Non-pigmented ciliary epithelial cell (primary cell): ENCODE measurements around the gene METTL16.
"Not testable (repeated sequence)": the region's sequence is repeated elsewhere in the genome, so short reads cannot be mapped to it uniquely, and the experiment has no call there.

Experiments
- DNase-seq: peaks from one replicate; pipeline ENCODE4 v3.0.0-alpha.2; 2010; ENCODE audit warnings: low read depth

The METTL16 gene, protein sequence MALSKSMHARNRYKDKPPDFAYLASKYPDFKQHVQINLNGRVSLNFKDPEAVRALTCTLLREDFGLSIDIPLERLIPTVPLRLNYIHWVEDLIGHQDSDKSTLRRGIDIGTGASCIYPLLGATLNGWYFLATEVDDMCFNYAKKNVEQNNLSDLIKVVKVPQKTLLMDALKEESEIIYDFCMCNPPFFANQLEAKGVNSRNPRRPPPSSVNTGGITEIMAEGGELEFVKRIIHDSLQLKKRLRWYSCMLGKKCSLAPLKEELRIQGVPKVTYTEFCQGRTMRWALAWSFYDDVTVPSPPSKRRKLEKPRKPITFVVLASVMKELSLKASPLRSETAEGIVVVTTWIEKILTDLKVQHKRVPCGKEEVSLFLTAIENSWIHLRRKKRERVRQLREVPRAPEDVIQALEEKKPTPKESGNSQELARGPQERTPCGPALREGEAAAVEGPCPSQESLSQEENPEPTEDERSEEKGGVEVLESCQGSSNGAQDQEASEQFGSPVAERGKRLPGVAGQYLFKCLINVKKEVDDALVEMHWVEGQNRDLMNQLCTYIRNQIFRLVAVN

DNA sequence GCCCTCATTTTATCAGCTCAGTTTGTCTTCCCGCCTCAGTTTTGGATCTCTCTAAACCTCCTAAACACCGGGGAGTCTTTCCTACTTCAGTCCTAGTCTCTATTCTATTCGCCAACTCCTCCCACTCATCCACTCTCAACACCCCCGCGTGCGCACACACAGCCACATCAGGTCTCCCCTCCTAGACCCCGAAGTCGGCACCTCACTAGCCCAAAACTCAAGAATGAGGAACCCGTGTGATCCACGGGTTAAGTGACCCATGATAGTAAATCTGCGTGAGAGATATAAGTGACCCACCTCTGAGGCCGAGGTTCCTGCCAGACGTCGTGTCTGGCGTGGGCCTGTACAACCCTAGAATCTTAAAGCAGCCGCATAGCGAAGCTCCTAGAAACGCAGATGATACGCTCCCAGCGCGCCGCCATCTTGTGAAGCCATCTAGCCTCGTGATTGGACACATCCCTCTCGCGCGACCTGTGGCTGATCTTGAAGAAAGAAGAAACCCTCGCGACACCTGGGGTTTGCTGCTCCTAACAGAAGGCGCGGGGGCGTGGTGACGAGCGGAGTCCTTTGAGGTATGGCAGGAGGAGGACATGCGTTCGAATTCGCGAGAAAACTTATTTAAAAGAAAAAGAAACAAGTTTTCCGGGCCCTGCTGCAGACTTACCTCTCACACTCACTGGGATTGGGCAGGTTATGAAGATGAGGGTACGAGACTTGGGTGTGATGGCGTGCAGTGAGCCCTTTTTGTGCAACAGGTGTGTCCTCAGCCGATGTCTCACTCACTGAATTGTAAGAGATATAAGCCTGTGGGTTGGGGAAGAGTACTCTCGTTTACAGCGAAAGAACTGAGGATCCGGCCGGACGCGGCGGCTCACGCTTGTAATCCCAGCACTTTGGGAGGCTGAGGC is at the start of gene METTL16:
Gene METTL16, minus strand, starts transcription at position 427 of the 908 bp plus-strand sequence. CDS start 9,557 bp downstream, outside the sequence.
- DNase-seq = peak; percentile 97

- no peak for DNase-seq
Observed at GRCh38 chr17:2560658-2561057, 49.0 kb upstream of the METTL16 start.

DNA sequence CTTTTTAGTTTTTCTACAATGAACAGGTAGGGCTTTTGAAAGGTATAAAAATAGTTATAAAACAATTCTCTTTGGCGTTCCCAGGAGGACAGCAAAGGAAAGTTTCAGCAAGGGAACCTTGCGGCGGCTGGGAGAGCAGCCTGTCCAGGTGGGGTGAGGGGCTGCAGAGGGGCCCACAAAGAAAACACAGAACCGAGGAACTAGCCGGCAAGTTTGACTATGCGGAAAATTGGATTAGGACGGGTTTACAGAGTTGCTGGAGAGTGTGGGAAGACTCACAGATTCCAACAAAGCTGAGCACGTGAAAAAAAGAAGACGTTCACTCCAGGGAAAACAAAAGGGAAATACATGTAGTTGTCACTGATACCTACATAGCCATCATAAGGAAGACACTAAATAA is 40.2 kb upstream of the METTL16 start:
- no peak for DNase-seq

GRCh38 chr17:2551493-2551892 is 39.8 kb upstream of the METTL16 start:
- no peak for DNase-seq

DNA sequence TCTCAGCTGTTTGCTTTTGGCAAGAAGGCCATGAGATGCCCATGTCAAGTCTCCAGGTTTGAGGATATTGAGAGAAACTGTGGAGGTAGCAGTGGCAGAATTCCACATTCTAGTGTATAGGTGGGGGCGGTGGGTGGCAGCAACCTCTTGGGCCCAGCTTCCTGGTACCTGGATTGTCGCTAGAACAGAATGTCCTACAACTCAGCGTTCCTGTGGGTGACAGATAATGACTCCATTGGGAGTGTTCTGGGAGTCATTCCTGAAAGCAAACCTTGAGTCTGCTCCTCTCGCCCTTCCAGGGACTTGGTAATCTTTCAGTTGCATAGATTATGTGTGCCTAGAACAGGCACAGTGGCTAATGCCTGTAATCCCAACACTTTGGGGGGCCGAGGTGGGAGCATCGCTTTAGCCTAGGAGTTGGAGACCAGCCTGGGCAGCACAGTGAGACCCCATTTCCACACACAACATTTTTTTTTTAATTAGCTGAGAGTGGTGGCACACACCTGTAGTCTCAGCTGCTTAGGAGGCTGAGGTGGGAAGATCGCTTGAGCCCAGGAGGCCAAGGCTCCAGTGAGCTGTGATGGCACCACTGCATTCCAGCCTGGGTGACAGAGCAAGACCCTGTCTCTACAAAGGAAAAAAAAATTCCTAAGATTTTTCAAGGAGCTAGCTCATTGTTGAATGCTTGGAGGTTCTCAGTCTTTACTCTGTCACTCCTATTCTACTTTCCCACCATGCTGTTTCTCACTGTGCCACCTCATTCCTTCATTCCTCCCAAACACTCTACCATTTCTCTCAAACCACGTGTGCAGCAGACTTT is 37.9 kb upstream of the METTL16 start:
- no peak for DNase-seq

GRCh38 chr17:2548026-2548425 is 36.3 kb upstream of the METTL16 start:
- DNase-seq = not testable (repeated sequence)

DNA sequence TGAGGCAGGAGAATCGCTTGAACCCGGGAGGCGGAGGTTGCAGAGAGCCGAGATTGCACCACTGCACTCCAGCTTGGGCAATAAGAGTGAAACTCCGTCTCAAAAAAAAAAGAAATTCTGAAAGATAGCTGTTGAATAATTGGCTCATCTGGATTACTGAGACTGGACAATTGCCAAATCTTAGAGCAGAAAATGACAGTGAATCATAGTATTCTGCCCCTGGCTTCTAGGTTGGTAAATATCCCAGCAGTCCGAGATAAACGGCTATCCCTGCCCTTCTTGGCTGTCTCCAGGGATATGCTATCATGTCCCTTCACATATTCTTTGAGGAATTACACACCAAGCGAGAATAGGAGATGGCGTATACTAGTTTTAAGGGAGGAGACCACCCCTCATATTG is 35.5 kb upstream of the METTL16 start:
- DNase-seq = no peak

DNA sequence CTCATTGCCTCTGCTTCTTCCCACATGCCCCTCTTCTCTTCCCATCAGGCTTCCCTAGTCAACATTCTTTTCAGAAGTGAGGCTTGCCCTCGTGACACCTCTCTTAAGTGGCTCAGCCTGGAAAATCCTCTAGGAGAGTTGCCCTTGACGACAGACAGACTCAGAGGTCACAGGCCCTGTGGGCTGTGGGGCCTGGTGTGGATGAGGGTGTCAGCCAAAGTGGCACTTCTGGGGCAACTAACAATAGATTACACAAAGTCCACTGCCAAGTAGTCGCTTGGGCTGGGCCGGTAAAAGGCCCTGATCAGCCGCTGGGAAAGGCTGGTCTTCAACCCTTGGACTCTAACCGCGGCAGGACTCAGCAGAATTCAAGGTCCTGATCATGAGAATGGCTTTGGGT is 33.7 kb upstream of the METTL16 start:
- DNase-seq = no peak

DNA sequence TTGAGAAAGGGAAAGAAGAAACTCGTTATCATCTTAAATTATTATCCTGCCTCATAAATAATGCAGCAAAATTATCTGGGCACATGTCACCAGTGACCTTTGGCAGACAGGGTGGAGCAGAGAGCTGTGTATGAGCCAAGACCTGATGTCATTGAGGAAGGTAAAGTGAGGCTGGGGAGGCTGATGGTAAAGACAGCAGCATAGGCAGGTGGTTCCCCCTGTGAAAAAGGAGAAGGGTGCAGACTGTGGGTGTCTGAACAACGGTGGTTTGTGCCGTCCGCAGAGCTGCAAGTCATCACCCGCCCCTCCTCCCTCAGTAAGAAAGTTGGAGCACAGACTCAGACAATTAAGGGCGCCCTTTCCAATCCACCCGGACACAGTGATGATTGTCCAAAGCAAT is 30.8 kb upstream of the METTL16 start:
- DNase-seq = no peak

- DNase-seq = no peak
Observed at GRCh38 chr17:2542056-2542455, 30.4 kb upstream of the METTL16 start.

DNA sequence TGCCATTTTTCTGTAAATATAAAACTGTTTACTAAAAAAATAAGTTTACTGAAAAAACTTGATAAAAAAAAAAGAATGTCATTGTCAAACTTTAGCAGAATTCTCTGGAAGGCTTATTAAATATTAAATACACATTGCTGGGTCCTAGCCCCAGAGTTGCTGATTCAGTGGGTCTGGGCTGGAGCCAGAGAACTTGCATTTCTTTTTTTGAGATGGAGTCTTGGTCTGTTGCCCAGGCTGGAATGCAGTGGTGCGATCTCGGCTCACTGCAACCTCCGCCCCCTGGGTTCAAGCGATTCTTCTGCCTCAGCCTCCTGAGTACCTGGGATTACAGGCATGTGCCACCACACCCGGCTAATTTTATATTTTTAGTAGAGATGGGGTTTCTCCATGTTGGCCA is 25.9 kb upstream of the METTL16 start:
- not testable (repeated sequence) for DNase-seq

DNA sequence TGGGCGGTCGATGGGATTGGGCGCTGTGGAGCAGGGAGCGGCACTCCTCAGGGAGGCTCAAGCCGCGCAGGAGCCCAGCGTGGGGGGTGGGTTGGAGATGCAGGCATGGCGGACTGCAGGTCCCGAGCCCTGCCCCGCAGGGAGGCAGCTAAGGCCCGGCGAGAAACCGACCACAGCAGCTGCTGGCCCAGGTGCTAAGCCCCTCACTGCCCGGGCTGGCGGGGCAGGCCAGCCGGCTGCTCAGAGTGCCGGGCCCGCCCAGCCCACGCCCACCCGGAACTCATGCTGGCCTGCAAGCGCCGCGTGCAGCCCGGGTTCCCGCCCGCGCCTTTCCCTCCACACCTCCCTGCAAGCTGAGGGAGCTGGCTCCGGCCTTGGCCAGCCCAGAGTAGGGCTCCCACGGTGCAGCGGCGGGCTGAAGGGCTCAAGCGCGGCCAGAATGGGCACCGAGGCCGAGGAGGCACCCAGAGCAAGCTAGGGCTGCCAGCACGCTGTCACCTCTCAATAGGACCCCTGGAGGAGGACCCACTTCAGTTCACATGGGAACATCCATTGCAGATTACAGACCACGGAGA is 20.5 kb upstream of the METTL16 start:
- DNase-seq = no peak

DNA sequence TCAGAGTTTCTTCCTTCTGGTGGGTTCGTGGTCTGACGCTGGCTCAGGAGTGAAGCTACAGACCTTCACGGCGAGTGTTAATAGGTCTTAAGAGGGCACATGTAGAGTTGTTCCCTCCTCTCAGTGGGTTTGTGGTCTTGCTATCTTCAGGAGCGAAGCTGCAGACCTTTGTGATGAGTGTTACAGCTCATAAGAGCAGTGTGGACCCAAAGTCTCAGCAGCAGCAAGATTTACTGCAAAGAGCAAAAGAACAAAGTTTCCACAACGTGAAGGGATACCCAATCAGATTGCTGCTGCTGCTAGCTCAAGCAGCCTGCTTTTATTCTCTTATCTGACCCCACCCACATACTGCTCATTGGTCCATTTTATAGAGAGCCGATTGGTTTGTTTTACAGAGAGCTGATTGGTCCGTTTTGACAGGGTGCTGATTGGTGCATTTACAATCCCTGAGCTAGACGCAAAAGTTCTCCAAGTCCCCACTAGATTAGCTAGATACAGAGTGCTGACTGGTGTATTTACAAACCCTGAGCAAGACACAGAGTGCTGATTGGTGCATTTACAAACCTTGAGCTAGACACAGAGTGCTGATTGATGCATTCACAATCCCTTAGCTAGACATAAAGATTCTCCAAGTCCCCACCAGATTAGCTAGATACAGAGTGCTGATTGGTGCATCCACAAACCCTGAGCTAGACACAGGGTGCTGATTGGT is 19.7 kb upstream of the METTL16 start:
- not testable (repeated sequence) for DNase-seq

DNA sequence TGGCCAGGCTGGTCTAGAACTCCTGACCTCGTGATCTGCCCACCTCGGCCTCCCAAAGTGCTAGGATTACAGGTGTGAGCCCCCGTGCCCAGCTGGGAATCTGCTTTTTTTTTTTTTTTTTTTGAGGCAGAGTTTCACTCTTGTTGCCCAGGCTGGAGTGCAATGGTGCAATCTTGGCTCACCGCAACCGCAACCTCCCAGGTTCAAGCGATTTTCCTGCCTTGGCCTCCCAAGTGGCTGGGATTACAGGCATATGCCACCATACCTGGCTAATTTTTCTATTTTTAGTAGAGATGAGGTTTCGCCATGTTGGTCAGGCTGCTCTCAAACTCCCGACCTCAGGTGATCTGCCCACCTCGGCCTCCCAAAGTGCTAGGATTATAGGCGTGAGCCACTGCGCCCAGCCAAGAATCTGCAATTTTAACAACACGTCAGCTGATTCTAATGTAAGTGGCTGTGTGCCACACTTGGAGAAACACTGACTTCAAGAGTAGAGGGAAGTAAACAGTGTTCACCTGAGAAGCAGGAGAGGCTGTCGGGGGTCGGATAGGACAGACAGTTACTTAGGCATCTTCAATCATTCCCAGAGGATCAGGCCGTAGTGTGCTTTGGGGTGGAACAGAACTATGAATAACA is 10.2 kb upstream of the METTL16 start:
- not testable (repeated sequence) for DNase-seq

GRCh38 chr17:2521257-2521656 is 9.6 kb upstream of the METTL16 start:
- DNase-seq = no peak

DNA sequence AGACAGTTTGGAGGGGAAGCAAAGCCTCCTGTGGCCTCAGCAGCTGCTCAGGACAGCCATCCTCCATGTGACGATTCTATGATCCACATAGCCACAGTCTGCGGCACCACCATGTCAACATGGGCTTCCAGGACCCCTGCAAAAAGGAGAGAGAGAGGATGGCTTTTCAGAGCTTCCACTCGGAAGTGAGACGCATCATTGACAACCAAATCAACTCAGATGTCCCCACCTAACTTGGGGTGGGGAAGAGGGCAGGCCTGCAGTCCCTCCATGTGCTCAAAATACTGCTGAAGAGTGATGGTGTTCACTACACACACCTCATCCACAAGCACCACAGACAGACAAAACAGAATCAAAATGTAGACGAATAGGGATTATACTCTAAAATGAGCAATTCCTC is 5.9 kb upstream of the METTL16 start:
- no peak for DNase-seq

DNA sequence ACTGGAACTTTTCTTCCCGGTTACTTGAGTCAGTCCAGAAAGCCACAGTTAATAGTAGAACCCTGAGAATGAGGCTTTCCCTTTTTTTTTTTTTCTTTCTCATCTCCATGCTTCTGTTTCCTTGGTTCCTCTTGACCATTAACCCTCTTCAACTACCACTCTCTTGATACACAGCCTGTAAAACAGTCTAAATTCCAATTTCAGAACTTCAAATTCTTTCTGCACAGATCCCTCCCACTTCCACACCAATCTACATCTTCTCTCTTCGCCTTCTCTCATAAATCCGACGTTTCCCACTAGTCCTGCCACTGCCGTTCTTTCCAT is 588 bp downstream of the METTL16 start:
- no peak for DNase-seq

- DNase-seq = no peak
Observed at GRCh38 chr17:2510559-2510958, 1.1 kb downstream of the METTL16 start.

DNA sequence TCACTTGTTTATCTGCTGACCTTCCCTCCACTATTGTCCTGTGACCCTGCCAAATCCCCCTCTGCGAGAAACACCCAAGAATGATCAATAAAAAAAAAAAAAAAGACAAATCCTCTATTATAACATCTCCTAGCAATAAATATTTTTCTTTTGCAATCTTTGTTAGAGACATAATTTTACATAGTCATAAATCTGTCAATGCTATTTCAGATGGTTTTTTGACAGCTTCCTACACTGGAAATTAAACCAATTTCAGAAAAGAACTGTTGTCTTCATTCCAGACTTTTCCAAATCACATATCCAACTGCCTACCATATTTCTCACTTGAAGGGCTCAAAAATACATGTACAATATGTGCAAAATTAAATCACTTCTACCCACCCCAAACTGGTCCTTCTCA is 3.7 kb downstream of the METTL16 start:
- no peak for DNase-seq

GRCh38 chr17:2507015-2507414 is 4.7 kb downstream of the METTL16 start:
- not testable (repeated sequence) for DNase-seq
